HCT116 (cell line): Measurements from ENCODE around the gene NELL1. TPM values are rescaled to one million over a fixed set of nuclear protein-coding genes. Genes with fewer than 3 reads are reported as not detected.

Source experiments
- ATAC-seq: fragments of 200-7000 bp; cut with Tn5 transposase; 2 replicates; pipeline ENCODE4 v1.9.1; 2020; ENCODE audit warnings: mild to moderate bottlenecking, moderate library complexity
- BruUV-seq: library from RNA; stranded (reverse); fragments of 400-500 nt; replicated peaks from 2 replicates; lab custom pipeline; 2021; lab: Mats Ljungman, UMichigan
- CTCF ChIA-PET: fragments of 300-600 bp; sonication (Branson Sonifier 250); formaldehyde crosslinking; loops from one replicate; lab custom pipeline; 2021; ENCODE audit warnings: antibody characterized with exemption; lab: Charles Lee
- POLR2A ChIA-PET: fragments of 300-600, 350-600 bp; sonication (Branson Sonifier 250); formaldehyde crosslinking; loops from one replicate; lab custom pipeline; 2021; ENCODE audit warnings: antibody characterized with exemption; lab: Charles Lee
- RAD21 ChIA-PET, 2 experiments: fragments of 300-600 bp; sonication (Branson Sonifier 250); formaldehyde crosslinking; loops; one replicate each; lab custom pipeline; 2023; ENCODE audit warnings: low total read pairs in 2 of 2; ENCODE audit not compliant: uncharacterized antibody in 2 of 2, unreplicated experiment in 2 of 2, low non-redundant PET in 1 of 2; lab: Charles Lee
- DNase-seq: peaks from one replicate; pipeline ENCODE4 v3.0.0-alpha.2; 2010; ENCODE audit warnings: low read depth, low spot score
- H2AFZ ChIP-seq: fragments of 200-600 bp; shearing (Covaris generic), sonication (generic); 2 replicates; pipeline ENCODE4 v1.6.1; 2017; ENCODE audit warnings: low read depth, mixed run types, mixed read lengths, antibody characterized with exemption, low read length; ENCODE audit not compliant: poor library complexity, severe bottlenecking
- H3K27ac ChIP-seq: 2 replicates; pipeline ENCODE4 v1.5.1; 2012; ENCODE audit warnings: low read depth, low read length
- H3K27me3 ChIP-seq: fragments of 200-600 bp; sonication (generic); 2 replicates; pipeline ENCODE4 v1.6.1; 2016; ENCODE audit warnings: mixed run types, low read length, mixed read lengths; ENCODE audit not compliant: insufficient read depth
- H3K36me3 ChIP-seq, 2 experiments: fragments of 200-500 bp in 1 of 2; fragments of 200-600 bp in 1 of 2; sonication (Bioruptor generic) in 1 of 2; sonication (generic) in 1 of 2; 2 replicates each; pipeline versions ENCODE4 v1.5.1 to v1.6.1; 2014 to 2016; ENCODE audit warnings: low read length in 2 of 2, inconsistent platforms in 1 of 2, mixed read lengths in 1 of 2, mixed run types in 1 of 2; ENCODE audit not compliant: insufficient read depth in 2 of 2, control insufficient read depth in 1 of 2
- H3K4me1 ChIP-seq, 2 experiments: fragments of 200-600 bp in 1 of 2; sonication (generic) in 1 of 2; 2 replicates each; pipeline versions ENCODE4 v1.5.1 to v1.6.1; 2012 to 2017; ENCODE audit warnings: low read length in 2 of 2, inconsistent platforms in 1 of 2, mild to moderate bottlenecking in 1 of 2, mixed read lengths in 1 of 2, mixed run types in 1 of 2, moderate library complexity in 1 of 2; ENCODE audit not compliant: insufficient read depth in 2 of 2, control insufficient read depth in 1 of 2
- H3K4me2 ChIP-seq: fragments of 200-600 bp; sonication (generic); 2 replicates; pipeline ENCODE4 v1.6.1; 2017; ENCODE audit warnings: mixed run types, low read length, mixed read lengths
- H3K4me3 ChIP-seq, 2 experiments: fragments of 200-600 bp in 1 of 2; sonication (generic) in 1 of 2; replicated peaks in 1 of 2; 2 replicates each; pipeline ENCODE4 v1.5.1; 2011 to 2016; ENCODE audit warnings: low read length in 2 of 2, control low read depth in 1 of 2, low read depth in 1 of 2, mild to moderate bottlenecking in 1 of 2, mixed read lengths in 1 of 2, mixed run types in 1 of 2
- H3K79me2 ChIP-seq: fragments of 200-600 bp; sonication (generic); 2 replicates; pipeline ENCODE4 v1.6.1; 2017; ENCODE audit warnings: mild to moderate bottlenecking, mixed run types, low read length, moderate library complexity, mixed read lengths; ENCODE audit not compliant: insufficient read depth
- H3K9ac ChIP-seq: fragments of 200-600 bp; sonication (generic); 2 replicates; pipeline ENCODE4 v1.6.1; 2016; ENCODE audit warnings: low read length, mixed read lengths
- H3K9me2 ChIP-seq: fragments of 200-600 bp; sonication (generic), shearing (Covaris generic); 2 replicates; pipeline ENCODE4 v1.6.1; 2017; ENCODE audit warnings: mixed run types, mild to moderate bottlenecking, moderate library complexity; ENCODE audit not compliant: insufficient read depth
- H3K9me3 ChIP-seq, 2 experiments: fragments of 200-500 bp in 1 of 2; fragments of 200-600 bp in 1 of 2; sonication (Bioruptor generic) in 1 of 2; sonication (generic) in 1 of 2; 2 replicates each; pipeline ENCODE4 v1.6.1; 2014 to 2017; ENCODE audit warnings: low read length in 2 of 2, mixed read lengths in 2 of 2, inconsistent platforms in 1 of 2, low read depth in 1 of 2, mild to moderate bottlenecking in 1 of 2, mixed run types in 1 of 2, moderate library complexity in 1 of 2; ENCODE audit not compliant: control insufficient read depth in 1 of 2, insufficient read depth in 1 of 2
- H4K20me1 ChIP-seq: fragments of 200-600 bp; sonication (generic), shearing (Covaris generic); 2 replicates; pipeline ENCODE4 v1.6.1; 2017; ENCODE audit warnings: mixed run types, mild to moderate bottlenecking, moderate library complexity; ENCODE audit not compliant: insufficient read depth
- EGR1 ChIP-seq: IDR thresholded peaks from 2 replicates; pipeline ENCODE4 v1.6.1; 2012; ENCODE audit warnings: low read depth
- ELF1 ChIP-seq: IDR thresholded peaks from 2 replicates; pipeline ENCODE4 v1.6.1; 2012; ENCODE audit warnings: low read depth, borderline replicate concordance
- EZH2phosphoT487 ChIP-seq: fragments of 200-600 bp; IDR thresholded peaks from 2 replicates; pipeline ENCODE4 v1.6.1; 2018; ENCODE audit warnings: antibody characterized with exemption, borderline replicate concordance
- MAX ChIP-seq: IDR thresholded peaks from 2 replicates; pipeline ENCODE4 v1.6.1; 2012
- POLR2A ChIP-seq: IDR thresholded peaks from 2 replicates; pipeline ENCODE4 v1.7.0; 2011; ENCODE audit warnings: borderline replicate concordance; ENCODE audit not compliant: insufficient read depth, insufficient read length; ENCODE audit errors: extremely low read depth
- POLR2AphosphoS5 ChIP-seq: IDR thresholded peaks from 2 replicates; pipeline ENCODE4 v1.6.1; 2011; ENCODE audit warnings: mild to moderate bottlenecking, low read depth, low read length, moderate library complexity
- RAD21 ChIP-seq: IDR thresholded peaks from 2 replicates; pipeline ENCODE4 v1.6.1; 2012; ENCODE audit warnings: low read depth, mild to moderate bottlenecking
- REST ChIP-seq: IDR thresholded peaks from 2 replicates; pipeline ENCODE4 v1.6.1; 2012; ENCODE audit warnings: low read depth
- SIN3A ChIP-seq: IDR thresholded peaks from 2 replicates; pipeline ENCODE4 v1.6.1; 2012; ENCODE audit warnings: low read depth
- SRF ChIP-seq: IDR thresholded peaks from 2 replicates; pipeline ENCODE4 v1.6.1; 2012; ENCODE audit warnings: low read depth
- TCF7L2 ChIP-seq: IDR thresholded peaks from 2 replicates; pipeline ENCODE4 v1.7.0; 2011; ENCODE audit warnings: borderline replicate concordance, inconsistent platforms; ENCODE audit not compliant: insufficient read depth, insufficient read length; ENCODE audit errors: extremely low read depth
- ZBTB33 ChIP-seq: IDR thresholded peaks from 2 replicates; pipeline ENCODE4 v1.6.1; 2011; ENCODE audit warnings: mild to moderate bottlenecking, low read length, moderate library complexity; ENCODE audit not compliant: insufficient replicate concordance; ENCODE audit errors: extremely low read depth
- ZNF274 ChIP-seq: fragments of 200-500 bp; sonication (Bioruptor generic); IDR thresholded peaks from 2 replicates; pipeline ENCODE4 v1.6.1; 2014; ENCODE audit warnings: mild to moderate bottlenecking, low read depth, low read length, inconsistent platforms
- intact Hi-C: fragments of 100-400 bp; cut with micrococcal nuclease; formaldehyde crosslinking; loops from 2 replicates; pipeline ENCODE4 v1.10.0; 2022
- total RNA-seq: library from RNA; stranded (reverse); gene quantifications from one replicate; pipeline ENCODE4 v1.2.1, GENCODE V29; 2021; ENCODE audit not compliant: unreplicated experiment

The NELL1 gene
- total RNA-seq, 1 experiment from 2014 or later: not detected

GRCh38 chr11:21109341-21109740 is 440.0 kb downstream of the NELL1 start:
- POLR2A ChIA-PET: no interaction called here
- Histone ChIP-seq H3K79me2 (no peaks in the 10 kb centered on the region), H3K9me3 (peaks cover 4 to 41% of the 10 kb centered on the region in 2 experiments; a peak in 2 of 4 replicates), H3K27ac (no peak overlapping the region), H3K4me1 (no peaks in the 10 kb centered on the region), H4K20me1 (no peaks in the 10 kb centered on the region), H3K27me3 (no peaks in the 10 kb centered on the region), H3K9me2 (no peaks in the 10 kb centered on the region), H3K36me3 (no peaks in the 10 kb centered on the region), H3K4me3 (no peak overlapping the region), H3K9ac (no peak overlapping the region), H3K4me2 (no peak overlapping the region), H2AFZ (no peak overlapping the region)
- TF ChIP-seq RAD21 (no peak), POLR2A (no peak), EGR1 (no peak), TCF7L2 (no peak), EZH2phosphoT487 (no peak), ELF1 (no peak), MAX (no peak), SRF (no peak)
- intact Hi-C loops: no loop called here
- ATAC-seq (no peak), DNase-seq (no peak)
- RAD21 ChIA-PET: no interaction called here
- CTCF ChIA-PET: no interaction called here
- BruUV-seq: no TSS peak

- Histone ChIP-seq H3K4me1 (no peaks in the 10 kb centered on the region), H3K9me2 (no peaks in the 10 kb centered on the region), H3K79me2 (no peaks in the 10 kb centered on the region), H3K9me3 (peaks cover 4 to 37% of the 10 kb centered on the region in 2 experiments; a peak in 2 of 4 replicates), H3K4me2 (no peak overlapping the region), H3K27me3 (no peaks in the 10 kb centered on the region), H4K20me1 (no peaks in the 10 kb centered on the region), H3K9ac (no peak overlapping the region), H3K4me3 (no peak overlapping the region), H3K36me3 (no peaks in the 10 kb centered on the region), H3K27ac (no peak overlapping the region), H2AFZ (no peak overlapping the region)
- ChIA-PET POLR2A (no interaction called here), CTCF (no interaction called here), RAD21 (no interaction called here)
- ATAC-seq (no peak), DNase-seq (no peak)
- TF ChIP-seq ZNF274 (no peak), EZH2phosphoT487 (no peak), REST (no peak), ELF1 (no peak), POLR2A (no peak), ZBTB33 (no peak), POLR2AphosphoS5 (no peak), SIN3A (no peak), TCF7L2 (no peak)
- intact Hi-C loops: no loop called here
- no TSS peak for BruUV-seq
These were observed 441.0 kb downstream of the NELL1 start for GRCh38 chr11:21110415-21110814.
